Stimulated activated CD4-positive, alpha-beta T cell treated with anti-CD3 and anti-CD28 coated beads, Interleukin-15, amount 100 ng/mL, for 1 hour (primary cell): ENCODE results near the gene ATP2A3.
"Not testable (repeated sequence)": the region's sequence is repeated elsewhere in the genome, so short reads cannot be mapped to it uniquely, and the experiment has no call there.

Experiments used
- DNase-seq, 2 donors: peaks; one replicate each; pipeline ENCODE4 v3.0.0-alpha.2; 2020; ENCODE audit warnings: low read depth in 1 of 2, low spot score in 1 of 2

Gene ATP2A3

DNA sequence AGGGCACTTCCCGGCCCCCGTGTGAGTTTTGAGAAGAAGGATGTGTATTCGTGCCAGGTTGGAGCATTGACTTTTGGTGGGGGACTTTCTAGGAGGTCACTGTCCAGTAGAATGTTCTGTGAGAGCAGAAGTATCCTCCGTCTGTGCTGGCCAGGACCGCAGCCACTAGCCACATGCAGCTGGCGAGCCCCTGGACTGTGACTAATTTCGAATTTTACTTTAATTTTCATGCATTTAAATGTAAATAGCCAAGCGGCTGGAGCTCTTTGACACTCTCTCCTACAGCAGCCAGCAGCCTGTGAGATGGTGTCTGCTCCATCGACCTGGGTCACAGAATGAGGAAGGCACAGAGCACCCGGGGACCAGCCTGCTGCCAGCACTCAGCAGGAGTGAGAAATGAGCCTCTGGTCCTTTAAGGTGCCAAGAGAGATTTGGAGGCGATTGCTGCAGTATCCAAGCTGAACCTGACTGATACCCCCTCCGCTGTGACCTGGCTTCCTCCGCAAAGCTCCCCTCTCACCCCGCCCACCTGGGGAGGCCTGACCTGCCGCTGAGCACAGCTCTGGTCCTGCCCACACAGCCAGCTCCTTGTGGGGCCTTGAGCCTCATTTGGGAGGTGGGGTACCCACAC, 7.8 kb downstream of the ATP2A3 start:
- DNase-seq, result no peak

DNA sequence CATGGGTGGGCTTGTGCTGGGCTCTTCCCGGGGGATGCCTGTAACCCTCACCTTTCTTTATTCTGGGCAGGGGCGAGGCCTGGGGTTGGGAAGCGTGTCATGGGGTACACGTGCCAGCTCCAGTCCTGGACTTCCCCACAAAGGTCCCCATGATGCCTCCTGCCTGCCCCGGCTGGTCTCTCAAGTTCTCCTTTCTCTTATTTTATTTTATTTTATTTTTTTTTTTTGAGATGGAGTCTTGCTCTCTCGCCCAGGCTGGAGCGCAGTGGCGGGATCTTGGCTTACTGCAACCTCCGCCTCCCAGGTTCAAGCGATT, 8.6 kb downstream of the ATP2A3 start:
- DNase-seq, result no peak

DNA sequence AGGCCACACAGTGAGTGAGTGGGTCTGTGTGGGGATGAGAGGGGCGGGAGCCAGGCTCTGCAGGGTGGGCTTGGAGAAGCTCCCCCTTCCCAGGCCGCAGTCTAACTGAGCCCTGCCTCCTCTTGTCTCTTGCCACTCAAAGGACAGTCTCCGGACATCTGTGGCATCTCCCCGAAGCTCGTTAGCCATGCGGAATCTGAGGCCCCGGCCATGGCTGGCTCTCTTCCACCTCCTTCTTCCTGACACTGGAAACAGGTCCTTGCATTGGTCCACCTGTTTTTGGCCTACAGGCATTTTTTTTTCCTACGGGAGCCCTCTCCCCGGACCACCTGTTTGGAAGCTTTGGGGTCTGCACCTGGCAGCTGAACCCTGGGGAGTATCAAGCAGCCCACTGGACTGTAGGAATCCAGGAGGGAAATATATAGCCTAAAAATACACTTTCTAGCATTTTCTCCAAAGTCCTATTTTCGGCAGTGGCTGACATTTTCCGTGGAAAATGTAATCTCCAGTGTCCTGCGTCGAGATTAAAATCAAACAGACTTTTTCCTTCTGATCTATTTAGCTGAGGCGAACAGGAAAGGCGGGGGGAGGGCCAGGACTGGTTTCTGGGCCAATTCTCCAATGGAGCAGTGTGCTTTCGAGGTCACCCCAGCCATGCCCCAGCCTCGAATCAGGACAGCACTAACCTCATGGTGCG, 9.1 kb downstream of the ATP2A3 start:
- DNase-seq, result no peak

DNA sequence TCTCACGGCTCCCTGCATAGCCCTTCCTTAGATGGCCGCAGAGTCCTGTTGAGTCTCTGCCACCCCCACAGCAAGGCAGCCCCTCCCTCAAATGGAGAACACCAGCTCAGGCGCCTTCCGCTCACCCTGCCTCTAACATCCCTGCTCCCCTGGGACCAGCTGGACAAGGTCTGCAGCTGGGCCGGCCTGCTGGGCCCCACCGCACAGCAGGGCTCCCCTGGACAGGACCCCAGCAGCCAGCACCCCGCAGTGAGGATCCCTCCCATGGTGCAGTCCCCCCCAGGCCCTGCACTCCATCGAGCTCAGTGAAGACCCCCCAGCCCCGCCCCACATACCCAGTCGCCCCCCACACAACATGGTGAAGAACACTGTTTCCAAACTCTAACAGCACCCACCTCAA, 10.2 kb downstream of the ATP2A3 start:
- no peak for DNase-seq

DNA sequence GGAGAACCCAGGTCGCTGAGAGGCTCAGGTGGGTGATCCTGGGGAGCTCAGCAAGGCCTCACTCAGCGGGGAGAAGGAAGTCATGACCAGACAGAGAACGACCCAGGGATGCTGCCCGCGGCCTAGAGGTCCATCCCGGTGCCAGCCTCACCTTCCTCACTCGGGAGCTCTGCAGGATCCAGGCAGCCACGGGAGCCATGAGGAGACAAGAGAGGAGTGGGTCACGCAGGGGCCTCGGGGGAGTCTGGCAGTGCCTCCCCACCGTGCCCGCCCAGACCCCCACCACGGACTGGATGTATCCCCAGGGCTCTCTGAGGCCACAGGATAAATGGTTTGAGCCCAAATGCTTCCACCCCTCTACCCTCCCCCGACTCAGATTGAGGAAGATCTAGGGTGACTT, 10.7 kb downstream of the ATP2A3 start:
- DNase-seq, result no peak

DNA sequence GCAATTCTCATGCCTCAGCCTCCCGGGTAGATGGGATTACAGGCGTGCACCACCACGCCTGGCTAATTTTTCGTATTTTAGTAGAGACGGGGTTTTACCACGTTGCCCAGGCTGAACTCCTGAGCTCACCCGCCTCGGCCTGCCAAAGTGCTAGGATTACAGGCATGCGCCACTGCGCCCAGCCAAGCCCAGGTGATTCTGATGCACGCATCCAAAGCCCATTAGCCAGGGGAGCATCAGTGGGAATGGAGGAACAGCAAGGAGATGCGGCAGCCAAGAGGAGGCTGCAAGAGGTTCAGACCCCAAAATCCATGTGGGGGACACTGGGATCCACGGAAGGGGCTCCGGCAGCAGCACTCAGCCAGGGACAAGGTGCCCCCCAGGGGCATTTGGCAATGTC, 12.1 kb downstream of the ATP2A3 start:
- no peak for DNase-seq

DNA sequence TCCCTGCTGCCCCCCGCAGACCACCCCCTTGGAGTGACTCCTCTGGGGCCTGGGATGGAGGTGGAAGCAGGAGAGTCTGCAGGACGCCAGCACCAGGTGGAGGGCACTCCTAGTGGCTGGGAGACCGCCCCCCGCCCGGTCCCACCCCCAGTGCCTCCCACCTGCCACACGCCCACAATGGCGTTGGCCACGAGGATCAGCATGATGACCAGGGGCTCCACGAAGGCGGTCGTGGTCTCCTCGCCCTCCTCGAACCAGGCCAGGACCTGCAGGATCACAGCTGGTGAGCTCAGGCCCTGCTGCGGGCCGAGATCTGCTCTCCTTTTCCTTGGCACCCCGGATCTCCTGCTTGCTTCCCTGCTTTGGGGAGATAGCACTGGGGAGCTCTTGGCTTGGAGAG, 12.8 kb downstream of the ATP2A3 start:
- no peak for DNase-seq

DNA sequence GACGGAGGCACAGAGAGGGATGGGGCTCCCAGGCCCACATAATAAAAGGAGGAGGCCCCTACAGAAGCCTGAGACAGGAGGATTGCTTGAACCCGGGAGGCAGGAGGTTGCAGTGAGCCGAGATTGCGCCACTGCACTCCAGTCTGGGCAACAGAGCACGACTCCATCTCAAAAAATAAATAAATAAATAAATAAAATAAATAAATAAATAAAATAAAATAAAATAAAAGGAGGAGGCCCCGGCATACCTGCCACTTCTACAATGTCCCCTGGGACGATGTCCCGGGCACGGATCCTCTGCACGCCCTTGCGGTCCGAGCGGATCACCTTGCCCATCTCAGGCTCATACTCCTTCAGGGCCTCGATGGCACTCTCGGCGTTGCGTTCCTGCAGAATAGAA, 13.2 kb downstream of the ATP2A3 start:
- no peak for DNase-seq

DNA sequence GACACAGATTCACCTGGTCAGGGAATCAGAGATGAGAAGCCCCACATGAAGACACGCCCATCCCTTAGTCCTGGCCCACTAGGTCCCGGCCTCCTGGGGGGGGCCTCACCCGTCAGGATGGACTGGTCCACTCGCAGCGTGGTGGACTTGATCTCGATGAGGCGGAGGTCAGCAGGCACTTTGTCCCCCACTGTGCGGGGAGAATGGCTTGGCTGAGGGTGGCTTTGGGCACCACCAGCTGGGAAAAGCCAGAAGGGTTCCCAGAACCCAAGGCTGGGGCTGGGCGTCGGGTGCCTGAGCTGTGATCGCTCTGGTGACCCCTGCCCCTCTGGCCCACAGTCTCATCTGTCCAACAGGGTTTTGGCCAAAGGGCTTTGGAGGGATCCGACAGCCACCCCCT, 13.7 kb downstream of the ATP2A3 start:
- no peak for DNase-seq

DNA sequence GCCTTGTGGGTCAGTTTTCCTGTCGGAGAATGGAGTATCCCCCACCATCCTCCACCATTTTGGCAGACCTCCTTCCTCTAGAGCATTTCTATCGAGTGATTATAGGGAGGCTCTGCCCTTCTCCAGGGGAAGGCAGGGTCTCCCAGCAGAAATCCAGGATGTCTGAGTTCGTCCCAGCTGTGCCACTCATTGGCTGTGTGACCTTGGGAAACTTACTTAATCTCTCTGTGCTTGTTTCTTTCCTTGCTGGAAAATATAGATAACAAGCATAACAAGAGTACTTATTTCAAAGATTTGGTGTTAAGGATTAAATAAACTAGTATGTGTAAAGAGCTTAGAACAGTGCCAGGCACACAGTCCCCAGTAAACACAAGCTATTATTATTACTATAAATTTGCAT, 14.8 kb downstream of the ATP2A3 start:
- DNase-seq, result no peak

DNA sequence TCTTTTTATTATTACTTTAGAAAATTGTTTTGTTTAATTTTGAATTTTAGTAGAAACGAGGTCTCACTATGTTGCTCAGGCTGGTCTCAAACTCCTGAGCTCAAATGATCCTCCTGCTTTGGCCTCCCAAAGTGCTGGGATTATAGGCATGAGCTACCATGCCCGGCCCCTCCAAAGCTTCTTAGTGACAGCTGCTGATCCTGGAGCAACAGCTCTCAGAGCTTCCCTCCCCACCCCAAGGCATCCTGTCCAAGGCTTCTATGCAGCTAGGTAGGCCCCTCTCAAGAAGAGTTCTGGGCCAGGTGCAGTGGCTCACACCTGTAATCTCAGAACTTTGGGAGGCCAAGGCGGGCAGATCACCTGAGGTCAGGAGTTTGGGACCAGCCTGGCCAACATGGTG, 15.7 kb downstream of the ATP2A3 start:
- not testable (repeated sequence) for DNase-seq

DNA sequence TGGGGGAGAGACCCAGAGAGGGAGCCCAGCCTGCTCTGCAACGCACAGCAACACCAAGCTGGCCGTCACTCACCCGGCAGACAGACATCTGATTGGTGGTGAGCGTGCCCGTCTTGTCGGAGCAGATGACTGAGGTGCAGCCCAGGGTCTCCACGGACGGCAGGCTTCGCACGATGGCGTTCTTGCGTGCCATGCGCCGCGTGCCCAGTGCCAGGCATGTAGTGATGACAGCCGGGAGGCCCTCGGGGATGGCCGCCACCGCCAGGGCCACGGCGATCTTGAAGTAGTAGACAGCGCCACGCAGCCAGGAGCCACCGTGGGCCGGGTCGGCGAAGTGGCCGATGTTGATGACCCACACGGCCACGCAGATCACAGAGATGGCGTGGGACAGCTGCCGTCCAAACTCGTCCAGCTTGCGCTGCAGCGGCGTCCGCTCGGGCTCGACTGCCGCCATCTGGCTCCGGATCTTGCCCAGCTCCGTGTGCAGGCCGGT, 16.9 kb downstream of the ATP2A3 start:
- DNase-seq, result no peak

DNA sequence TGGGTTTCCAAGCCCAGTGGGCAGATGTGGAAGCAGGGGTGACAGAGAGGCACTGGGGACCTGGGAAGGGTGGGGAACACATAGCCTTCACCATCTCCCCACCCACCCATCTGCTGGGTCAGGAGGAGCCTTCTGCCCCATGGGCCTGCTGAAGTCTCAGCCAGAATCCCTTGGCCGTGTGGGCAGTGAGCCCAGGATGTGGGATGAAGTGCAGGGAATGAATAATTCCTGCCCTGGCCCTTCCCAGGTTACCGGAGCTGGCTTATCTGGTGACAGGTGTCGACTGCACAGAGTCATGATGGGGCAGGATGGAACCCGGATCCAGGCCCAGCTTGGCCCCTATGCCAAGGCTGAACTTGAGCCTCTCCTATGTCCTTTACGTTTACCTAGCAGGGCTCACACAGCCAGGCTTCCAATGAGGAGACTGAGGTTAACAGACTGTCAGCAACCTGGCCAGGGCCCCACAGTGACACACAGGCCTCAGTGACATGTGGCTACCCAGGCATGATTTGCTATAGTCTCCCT, 17.5 kb downstream of the ATP2A3 start:
- no peak for DNase-seq

DNA sequence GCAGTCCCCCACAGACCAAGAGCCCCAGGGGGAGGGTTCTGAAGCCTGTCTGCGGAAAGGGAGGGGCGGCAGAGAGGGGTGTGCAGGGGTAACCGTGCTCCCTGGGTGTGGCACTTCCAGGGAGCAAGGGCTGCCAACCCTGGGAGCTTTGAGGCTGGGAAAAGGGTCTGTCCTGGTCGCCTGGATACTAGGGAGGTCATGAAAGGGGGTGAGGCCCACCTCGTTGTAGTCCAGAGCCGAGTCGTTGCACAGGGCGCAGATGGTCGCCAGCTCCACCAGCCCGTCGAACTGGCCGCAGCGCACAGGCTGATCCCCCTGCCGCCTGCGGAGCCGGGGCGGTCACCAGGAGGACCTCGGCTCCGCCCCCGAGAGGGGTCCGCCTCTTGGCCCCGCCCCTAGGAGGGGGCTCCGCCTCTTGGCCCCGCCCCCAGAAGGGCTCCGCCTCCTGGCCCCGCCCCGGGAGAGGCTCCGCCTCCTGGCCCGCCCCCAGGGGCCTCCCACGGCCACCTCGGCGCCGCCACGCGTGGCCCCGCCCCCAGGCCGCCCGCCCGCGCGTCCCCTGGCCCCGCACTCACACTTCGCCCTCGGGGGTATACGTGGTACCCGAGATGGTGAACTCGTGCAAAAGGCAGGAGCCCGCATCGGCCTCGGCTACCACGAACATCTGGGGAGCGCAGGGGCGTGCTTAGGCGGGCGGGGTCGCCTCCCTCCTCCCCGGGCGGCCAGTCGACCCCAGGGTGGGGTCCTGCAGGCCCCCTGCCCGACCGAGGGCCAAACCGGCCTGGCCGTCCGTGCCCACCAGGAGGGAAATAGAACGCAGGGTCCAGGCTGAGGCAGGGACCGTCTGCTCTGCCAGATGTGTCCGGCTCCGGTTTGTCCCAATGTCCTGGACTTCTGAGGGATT, 19.5 kb downstream of the ATP2A3 start:
- peak in 1 of 2 donors; percentile 23 for DNase-seq

DNA sequence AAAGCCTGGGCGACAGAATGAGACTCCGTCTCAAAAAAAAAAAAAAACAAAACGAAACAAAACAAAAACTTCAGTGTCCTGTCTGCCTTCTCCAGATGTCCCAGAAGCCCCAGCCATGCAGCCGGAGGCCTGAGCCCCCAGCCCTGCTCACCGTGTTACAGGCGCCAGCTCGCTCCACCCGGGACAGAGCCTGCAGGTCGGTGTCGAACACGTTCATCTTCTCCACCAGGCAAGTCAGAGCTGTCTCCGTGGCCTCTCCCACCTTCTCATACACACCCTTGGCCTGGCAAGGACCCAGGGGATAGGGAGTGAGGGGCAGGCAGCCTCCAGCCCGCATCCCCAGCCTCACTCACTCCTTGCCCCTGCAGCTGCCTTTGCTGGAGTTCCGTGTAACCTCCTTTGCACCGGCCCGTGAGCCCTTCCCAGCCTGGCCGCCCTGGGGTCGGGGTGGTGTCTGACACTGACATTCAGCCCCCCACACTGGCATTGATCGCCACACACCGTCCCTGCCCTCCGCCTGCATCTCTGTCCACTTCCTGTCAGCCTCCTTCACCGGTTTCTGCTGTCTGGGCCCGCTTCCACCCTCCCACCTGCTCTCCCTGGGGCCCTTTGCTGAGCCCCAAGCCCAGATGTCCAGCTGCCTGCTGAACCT, 20.9 kb downstream of the ATP2A3 start:
- DNase-seq, result no peak

DNA sequence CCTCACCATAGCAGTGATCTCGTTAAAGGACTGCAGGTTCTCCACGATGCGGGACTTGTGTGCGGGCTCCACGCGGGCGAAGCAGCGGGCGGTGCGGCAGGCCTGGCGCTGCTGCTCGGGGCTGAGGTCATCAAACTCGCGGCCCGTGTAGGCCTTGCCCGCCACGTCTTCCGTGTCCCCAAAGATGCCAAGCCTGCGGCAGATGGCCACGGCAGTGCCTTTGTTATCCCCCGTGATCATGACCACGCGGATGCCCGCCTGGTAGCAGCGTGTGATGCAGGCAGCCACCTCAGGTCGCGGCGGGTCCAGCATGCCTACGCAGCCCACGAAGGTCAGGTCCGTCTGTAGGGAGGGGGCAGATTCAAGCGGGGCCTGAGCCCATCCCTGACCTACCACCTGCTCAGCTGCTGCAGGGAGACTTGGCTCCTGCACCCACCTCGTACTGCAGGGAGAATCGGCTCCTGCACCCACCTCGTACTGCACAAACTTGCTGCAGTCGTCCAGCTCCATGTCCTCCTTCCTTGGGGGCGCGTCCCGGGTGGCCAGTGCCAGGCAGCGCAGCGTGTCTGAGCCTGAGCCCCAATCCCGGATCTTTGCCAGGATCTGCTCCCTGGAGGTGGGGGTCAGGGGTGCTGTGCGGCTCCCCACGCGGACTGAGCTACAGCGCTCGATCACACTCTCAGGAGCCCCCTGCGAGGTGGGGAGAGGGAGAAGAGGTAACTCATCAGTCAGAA, 23.1 kb downstream of the ATP2A3 start:
- DNase-seq, result no peak

DNA sequence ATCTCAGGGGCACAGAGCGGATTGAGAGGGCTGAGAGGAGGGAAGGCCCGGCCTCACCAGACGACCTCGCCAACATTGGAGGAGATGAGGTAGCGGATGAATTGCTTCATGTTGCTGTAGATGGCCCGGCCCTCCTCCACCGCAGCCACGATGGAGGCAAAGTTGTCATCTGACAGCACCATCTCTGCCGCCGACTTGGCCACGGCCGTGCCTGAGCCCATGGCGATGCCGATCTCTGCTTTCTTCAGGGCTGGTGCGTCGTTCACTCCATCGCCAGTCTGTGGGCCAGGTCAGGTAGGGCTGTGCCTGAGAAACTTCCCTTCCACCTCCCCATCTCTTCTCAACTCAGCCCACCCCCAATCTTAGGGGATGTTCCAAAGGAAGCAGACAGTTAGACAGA, 26.9 kb downstream of the ATP2A3 start:
- DNase-seq, result no peak

DNA sequence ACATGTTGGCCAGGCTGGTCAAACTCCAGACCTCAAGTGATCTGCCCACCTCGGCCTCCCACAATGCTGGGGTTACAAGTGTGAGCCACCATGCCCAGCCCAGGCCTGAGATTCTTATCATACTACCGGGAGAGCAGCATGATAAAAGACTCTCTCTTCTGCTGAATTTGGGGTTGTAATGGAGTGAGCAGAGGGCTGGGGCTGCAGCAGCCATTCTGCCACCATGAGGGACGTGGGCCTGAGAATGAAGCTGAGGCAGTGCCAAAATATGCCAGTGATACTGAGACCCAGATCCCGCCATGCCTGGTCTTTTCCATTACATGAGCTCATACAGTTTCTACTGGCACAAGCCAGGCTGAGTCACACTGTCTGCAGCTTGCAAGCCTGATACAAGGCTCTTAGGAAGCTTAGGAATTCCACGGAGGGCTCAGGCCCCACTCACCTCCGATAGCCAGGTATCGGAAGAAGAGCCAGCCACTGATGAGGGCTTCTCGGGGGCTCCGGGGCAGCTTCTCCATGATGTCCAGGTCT, 28.3 kb downstream of the ATP2A3 start:
- no peak for DNase-seq

DNA sequence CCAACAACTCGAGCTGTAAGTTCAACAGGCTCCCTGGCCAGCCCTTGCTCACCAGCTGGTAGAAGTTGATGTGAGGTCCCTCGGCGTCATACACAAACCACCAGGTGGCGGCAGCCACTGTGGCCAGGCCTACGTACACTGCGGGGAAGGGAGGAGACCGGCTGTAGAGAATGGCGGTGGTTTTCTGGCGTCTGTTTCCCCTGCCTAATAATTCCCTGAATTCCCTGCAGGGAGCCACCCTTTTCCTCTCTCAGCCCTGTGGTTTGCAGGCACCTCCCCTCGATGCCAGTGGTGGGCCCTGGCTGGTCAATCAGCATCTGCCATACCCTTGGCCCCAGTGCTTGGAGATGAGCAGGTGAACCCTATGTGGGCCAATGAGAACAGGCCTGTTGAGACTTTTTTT, 29.1 kb downstream of the ATP2A3 start:
- no peak for DNase-seq

DNA sequence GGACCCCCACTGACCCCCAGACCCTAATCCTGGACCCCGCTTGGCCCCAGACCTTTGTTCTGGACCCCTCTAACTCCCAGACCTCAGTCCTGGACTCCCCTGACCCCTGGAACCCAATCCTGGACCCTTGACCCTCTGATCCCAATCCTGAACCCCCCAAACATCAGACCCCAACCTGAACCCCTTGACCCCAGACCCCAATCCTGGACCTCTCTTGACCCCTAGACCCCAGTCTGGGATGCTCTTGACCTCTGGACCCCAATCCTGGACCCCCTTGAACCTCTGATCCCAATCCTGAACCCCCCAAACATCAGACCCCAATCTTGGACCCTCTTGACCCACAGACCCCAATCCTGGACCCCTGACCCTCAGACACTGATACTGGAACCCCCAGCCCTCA, 34.5 kb downstream of the ATP2A3 start:
- no peak for DNase-seq
